K562 (cell line): Measurements from ENCODE around the gene FAM174B. TPM values are rescaled to one million over a fixed set of nuclear protein-coding genes. Genes with fewer than 3 reads are reported as not detected.

ENCODE experiments used
- ATAC-seq: fragments of 200-7000 bp; cut with Tn5 transposase; 3 replicates; pipeline ENCODE4 v1.9.1; 2020; ENCODE audit warnings: moderate library complexity
- BruUV-seq: library from RNA; stranded (reverse); fragments of 400-500 nt; replicated peaks from 2 replicates; lab custom pipeline; 2021; lab: Mats Ljungman, UMichigan
- CTCF ChIA-PET: fragments of 300-600 bp; formaldehyde crosslinking; extraction: SDS; loops from one replicate; lab custom pipeline; 2021; ENCODE audit warnings: low intra/inter-chr PET ratio; lab: Yijun Ruan, JAX
- POLR2A ChIA-PET: fragments of 300-600, 350-650 bp; sonication (Branson Sonifier 250); formaldehyde crosslinking; extraction: SDS; loops from one replicate; lab custom pipeline; 2021; ENCODE audit warnings: antibody characterized with exemption, inconsistent platforms; lab: Yijun Ruan, JAX
- DNase-seq, 4 experiments: peaks; one replicate each; pipeline versions ENCODE4 v3.0.0 to v3.0.0-alpha.2; 2011 to 2018; ENCODE audit warnings: low spot score in 3 of 4, mixed read lengths in 3 of 4; ENCODE audit errors: extremely low read depth in 1 of 4
- FAIRE-seq: peaks from 2 replicates; lab custom pipeline; 2011; peaks lifted over from hg19 to GRCh38; lab: Jason Lieb, UNC
- H2AFZ ChIP-seq: 2 replicates; pipeline ENCODE4 v1.6.0; 2011; ENCODE audit warnings: low read depth, low read length, control low read depth, inconsistent platforms
- H3K27ac ChIP-seq: fragments of 200-600 bp; 3 replicates; pipeline ENCODE4 v1.8.0; 2011; ENCODE audit warnings: low read depth, mild to moderate bottlenecking, control low read depth, inconsistent platforms, low read length, moderate library complexity, mixed read lengths; ENCODE audit errors: extremely low read depth
- H3K27me3 ChIP-seq, 2 experiments: fragments of 300-600 bp in 1 of 2; 2 replicates in 1 of 2; 3 replicates in 1 of 2; pipeline versions ENCODE4 v1.6.0 to v1.8.0; 2011; ENCODE audit warnings: inconsistent platforms in 2 of 2, low read length in 2 of 2, mild to moderate bottlenecking in 1 of 2, mixed read lengths in 1 of 2, moderate library complexity in 1 of 2; ENCODE audit not compliant: control insufficient read depth in 2 of 2, insufficient read depth in 2 of 2
- H3K36me3 ChIP-seq: fragments of 300-600 bp; 3 replicates; pipeline ENCODE4 v1.8.0; 2011; ENCODE audit warnings: mild to moderate bottlenecking, low read length, inconsistent platforms; ENCODE audit not compliant: control insufficient read depth, insufficient read depth
- H3K4me1 ChIP-seq, 2 experiments: fragments of 200-600 bp in 1 of 2; replicated peaks in 1 of 2; 2 replicates in 1 of 2; 3 replicates in 1 of 2; pipeline versions ENCODE4 v1.5.1 to v1.8.0; 2011; ENCODE audit warnings: inconsistent platforms in 2 of 2, low read length in 2 of 2, mild to moderate bottlenecking in 1 of 2, mixed read lengths in 1 of 2, moderate library complexity in 1 of 2; ENCODE audit not compliant: control insufficient read depth in 2 of 2, insufficient read depth in 2 of 2
- H3K4me2 ChIP-seq: 2 replicates; pipeline ENCODE4 v1.6.1; 2011; ENCODE audit warnings: low read length, control low read depth, inconsistent platforms, mixed read lengths; ENCODE audit not compliant: insufficient read depth
- H3K4me3 ChIP-seq: fragments of 200-600 bp; sonication (generic), shearing (Covaris generic); 2 replicates; pipeline ENCODE4 v1.5.1; 2016; ENCODE audit warnings: control low read depth, inconsistent platforms
- H3K79me2 ChIP-seq: fragments of 200-600 bp; 3 replicates; pipeline ENCODE4 v1.8.0; 2011; ENCODE audit warnings: low read length, inconsistent platforms; ENCODE audit not compliant: control insufficient read depth, insufficient read depth
- H3K9ac ChIP-seq, 2 experiments: 2 replicates each; pipeline versions ENCODE4 v1.6.0 to v1.6.1; 2011; ENCODE audit warnings: low read depth in 2 of 2, low read length in 2 of 2, control low read depth in 1 of 2, inconsistent platforms in 1 of 2, mild to moderate bottlenecking in 1 of 2, mixed read lengths in 1 of 2; ENCODE audit not compliant: insufficient read depth in 1 of 2
- H3K9me1 ChIP-seq: one replicate; pipeline ENCODE4 v1.6.0; 2011; ENCODE audit warnings: inconsistent platforms, mild to moderate bottlenecking, low read length, moderate library complexity; ENCODE audit not compliant: control insufficient read depth, insufficient read depth
- H3K9me3 ChIP-seq: replicated peaks from 2 replicates; pipeline ENCODE4 v1.5.1; 2011; ENCODE audit warnings: low read depth, low read length, inconsistent platforms; ENCODE audit not compliant: control insufficient read depth, insufficient read depth
- H4K20me1 ChIP-seq: replicated peaks from 2 replicates; pipeline ENCODE4 v1.6.1; 2011; ENCODE audit warnings: low read length, inconsistent platforms, mixed read lengths; ENCODE audit not compliant: control insufficient read depth, insufficient read depth
- BRCA1 ChIP-seq, 2 experiments: fragments of 450-650 bp in 1 of 2; sonication (generic) in 1 of 2; formaldehyde crosslinking in 1 of 2; IDR thresholded peaks; 2 replicates each; pipeline versions ENCODE4 v1.5.0 to v1.6.1; 2017 to 2020; ENCODE audit warnings: mild to moderate bottlenecking in 1 of 2, missing genetic modification reagents in 1 of 2
- ELK1 ChIP-seq: sonication (generic); formaldehyde crosslinking; IDR thresholded peaks from 2 replicates; pipeline ENCODE4 v1.8.1; 2022; ENCODE audit warnings: missing genetic modification reagents
- ESRRA ChIP-seq: fragments of 450-650 bp; IDR thresholded peaks from 2 replicates; pipeline ENCODE4 v1.6.1; 2014; ENCODE audit warnings: low read depth, mild to moderate bottlenecking, moderate library complexity, borderline replicate concordance
- EWSR1 ChIP-seq: fragments of 450-650 bp; IDR thresholded peaks from 2 replicates; pipeline ENCODE4 v1.6.1; 2018; ENCODE audit warnings: borderline replicate concordance, mild to moderate bottlenecking, low read depth, moderate library complexity; ENCODE audit not compliant: partially characterized antibody
- RBM34 ChIP-seq: fragments of 200-400 bp; formaldehyde crosslinking; IDR thresholded peaks from 2 replicates; pipeline ENCODE4 v1.6.1; 2018; ENCODE audit warnings: low read length, borderline replicate concordance; ENCODE audit not compliant: insufficient read depth
- ZNF23 ChIP-seq: fragments of 250-450 bp; sonication (Bioruptor Pico); IDR thresholded peaks from 2 replicates; pipeline ENCODE4 v1.4.0; 2020; ENCODE audit warnings: mild to moderate bottlenecking
- ZNF395 ChIP-seq: fragments of 200-800 bp; sonication (Bioruptor generic); IDR thresholded peaks from 2 replicates; pipeline ENCODE4 v1.6.1; 2017; ENCODE audit warnings: missing genetic modification characterization, missing compliant biosample characterization
- WGBS: fragments of 100-300 bp; shearing (Covaris generic); methylation state at CpG from one replicate; pipeline ENCODE4 v1.1.6; 2016; ENCODE audit warnings: low coverage, mixed read lengths; ENCODE audit not compliant: insufficient coverage; ENCODE audit errors: missing lambda C conversion rate; 5-methylcytosine and 5-hydroxymethylcytosine counted together
- in situ Hi-C: fragments of 300-500 bp; cut with MboI; formaldehyde crosslinking; loops from 4 replicates; pipeline ENCODE4 v1.15.0; 2018; ENCODE audit warnings: inconsistent platforms, mixed read lengths
- intact Hi-C: fragments of 100-400 bp; cut with micrococcal nuclease; formaldehyde crosslinking; loops from 2 replicates; pipeline ENCODE4 v1.14.2; 2022
- polyA plus RNA-seq, 8 experiments: library from polyadenylated mRNA; depleted of rRNA in 4 of 8; stranded (reverse) in 5 of 8; unstranded in 3 of 8; fragments of >200 nt; fragmentation: Nextera tagmentation in 2 of 8; fragmentation: Illumina TruSeq in 1 of 8; extraction: Ambion mirVana in 2 of 8; extraction: Trizol in 1 of 8; gene quantifications; 2 replicates each; pipeline versions ENCODE4 v1.2.1 to v1.2.3, GENCODE V29; 2011 to 2014; ENCODE audit warnings: inconsistent platforms in 1 of 8, missing spikeins in 1 of 8
- total RNA-seq, 7 experiments: library from RNA; depleted of rRNA in 6 of 7; stranded (reverse); fragments of >200 nt in 6 of 7; fragmentation: Illumina TruSeq in 2 of 7; extraction: Trizol in 2 of 7; gene quantifications; 2 replicates each; pipeline versions ENCODE4 v1.2.1 to v1.2.3, GENCODE V29; 2011 to 2021; ENCODE audit warnings: low replicate concordance in 1 of 7
- TF ChIP-seq, protein P1 (sequence below): fragments of 450-650 bp; IDR thresholded peaks from 2 replicates; pipeline ENCODE4 v1.7.0; 2016; ENCODE audit warnings: borderline replicate concordance

The FAM174B gene
- total and polyA plus RNA-seq, 9 of the 15 experiments (the other 6 are each of a cell fraction or from before 2014, with no cell fraction given) = 0.39 to 2.7 (median 1.9) TPM; not detected in 1

- H3K4me3 ChIP-seq = no peak overlapping the region
- BruUV-seq = no TSS peak
- H3K9me1 ChIP-seq = no peaks in the 10 kb centered on the region
- in situ Hi-C loops (no loop called here), intact Hi-C loops (no loop called here)
- CTCF ChIA-PET = interaction anchor here (0.7 kb wide), 1 partner anchor 13 kb away, joined by 3 read pairs; no protein-coding TSS in a partner anchor
- H3K4me1 ChIP-seq = peaks cover 0 to 4% of the 10 kb centered on the region in 2 experiments; a peak in 1 of 5 replicates
- H2AFZ ChIP-seq = peak overlapping the region; percentile 36; the same call in 1 of the 2 replicates
- H3K79me2 ChIP-seq = no peaks in the 10 kb centered on the region
- no peaks in the 10 kb centered on the region for H4K20me1 ChIP-seq
- H3K9me3 ChIP-seq = no peaks in the 10 kb centered on the region
- DNase-seq (no peak), FAIRE-seq (no peak), ATAC-seq (no peak)
- H3K4me2 ChIP-seq = no peak overlapping the region
- no peak overlapping the region for H3K27ac ChIP-seq
- WGBS = 10% methylated on average over 9 of the region's 9 CpGs
- TF ChIP-seq, protein P1, sequence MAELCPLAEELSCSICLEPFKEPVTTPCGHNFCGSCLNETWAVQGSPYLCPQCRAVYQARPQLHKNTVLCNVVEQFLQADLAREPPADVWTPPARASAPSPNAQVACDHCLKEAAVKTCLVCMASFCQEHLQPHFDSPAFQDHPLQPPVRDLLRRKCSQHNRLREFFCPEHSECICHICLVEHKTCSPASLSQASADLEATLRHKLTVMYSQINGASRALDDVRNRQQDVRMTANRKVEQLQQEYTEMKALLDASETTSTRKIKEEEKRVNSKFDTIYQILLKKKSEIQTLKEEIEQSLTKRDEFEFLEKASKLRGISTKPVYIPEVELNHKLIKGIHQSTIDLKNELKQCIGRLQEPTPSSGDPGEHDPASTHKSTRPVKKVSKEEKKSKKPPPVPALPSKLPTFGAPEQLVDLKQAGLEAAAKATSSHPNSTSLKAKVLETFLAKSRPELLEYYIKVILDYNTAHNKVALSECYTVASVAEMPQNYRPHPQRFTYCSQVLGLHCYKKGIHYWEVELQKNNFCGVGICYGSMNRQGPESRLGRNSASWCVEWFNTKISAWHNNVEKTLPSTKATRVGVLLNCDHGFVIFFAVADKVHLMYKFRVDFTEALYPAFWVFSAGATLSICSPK = no peak
- TF ChIP-seq RBM34 = no peak
- POLR2A ChIA-PET = interaction anchor here (1.1 kb wide), 1 partner anchor 14 kb away, joined by 3 read pairs; no protein-coding TSS in a partner anchor
- H3K9ac ChIP-seq = no peak overlapping the region
- H3K27me3 ChIP-seq = peaks cover 7 to 46% of the 10 kb centered on the region in 2 experiments; a peak in 4 of 5 replicates
- H3K36me3 ChIP-seq = no peaks in the 10 kb centered on the region
Measured at GRCh38 chr15:92638291-92638708, 17.3 kb downstream of the FAM174B start.

DNA sequence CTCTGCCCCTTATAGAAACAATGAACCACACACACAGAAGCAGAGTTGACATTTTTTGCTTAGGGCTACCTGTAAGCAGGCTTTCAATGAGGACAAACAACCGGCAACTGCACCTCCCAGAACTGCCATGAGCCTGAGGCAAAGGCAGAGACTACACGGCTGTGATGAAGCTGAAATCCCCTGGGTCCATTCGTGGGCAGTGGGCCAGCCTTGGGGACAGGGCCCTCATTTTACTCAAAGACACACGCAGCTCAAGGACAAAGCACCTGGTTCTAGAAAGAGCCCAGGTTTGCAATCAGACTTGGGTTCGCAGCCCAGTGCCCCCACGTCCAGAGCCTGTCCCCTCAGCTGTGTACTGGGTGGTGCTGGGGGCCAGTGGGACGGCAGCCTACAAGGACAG lies 17.9 kb downstream of the FAM174B start:
- Histone ChIP-seq H3K4me1 (peaks cover 0 to 4% of the 10 kb centered on the region in 2 experiments; a peak in 1 of 5 replicates), H3K9me1 (no peaks in the 10 kb centered on the region), H3K9me3 (no peaks in the 10 kb centered on the region), H3K27ac (no peak overlapping the region), H3K4me2 (no peak overlapping the region), H3K79me2 (no peaks in the 10 kb centered on the region), H3K27me3 (peaks cover 7 to 49% of the 10 kb centered on the region in 2 experiments; a peak in 4 of 5 replicates), H4K20me1 (no peaks in the 10 kb centered on the region), H2AFZ (peak overlapping the region; percentile 21; the same call in 1 of the 2 replicates), H3K9ac (no peak overlapping the region), H3K4me3 (no peak overlapping the region), H3K36me3 (no peaks in the 10 kb centered on the region)
- ChIA-PET CTCF (interaction anchor here (0.7 kb wide), 1 partner anchor 13 kb away, joined by 3 read pairs; no protein-coding TSS in a partner anchor), POLR2A (no interaction called here)
- 15% methylated on average over 7 of the region's 7 CpGs for WGBS
- TF ChIP-seq BRCA1 (IDR thresholded peaks at IDR 0.05) (no peak), BRCA1 (CRISPR knock-in tag; IDR thresholded peaks at IDR 0.05) (no peak), ESRRA (no peak), ELK1 (CRISPR knock-in tag) (no peak), ZNF23 (no peak), ZNF395 (CRISPR knock-in tag) (no peak), EWSR1 (no peak)
- no peak for ATAC-seq
- BruUV-seq = no TSS peak
- intact Hi-C loops = no loop called here
- in situ Hi-C loops = no loop called here
- FAIRE-seq = no peak
- no peak for DNase-seq
